ENCODE measurements around the gene NFIB.
A peak's percentile ranks its signal among the peaks of the same experiment; 100 is the strongest.

NFIB gene

GRCh38 chr9:14277761-14278160 is 36.2 kb downstream of the NFIB start:
- no peak for DNase-seq (ENCODE audit: insufficient read length, low spot score)
- FAIRE-seq, result no peak
- TF ChIP-seq CTCF (IDR thresholded peaks at IDR 0.05; ENCODE audit: insufficient read depth, missing control alignments), result no peak

- TF ChIP-seq CTCF (IDR thresholded peaks at IDR 0.05; ENCODE audit: insufficient read depth, missing control alignments), result no peak
- FAIRE-seq (no peak), DNase-seq (ENCODE audit: insufficient read length, low spot score) (no peak)
Measured at GRCh38 chr9:14277244-14277643, 36.7 kb downstream of the NFIB start.

- no peak for DNase-seq (ENCODE audit: insufficient read length, low spot score)
Measured at GRCh38 chr9:14275331-14275730, 38.6 kb downstream of the NFIB start.

GRCh38 chr9:14273696-14274121 is 40.2 kb downstream of the NFIB start:
- no peak for TF ChIP-seq CTCF (IDR thresholded peaks at IDR 0.05; ENCODE audit: insufficient read depth, missing control alignments)
- no peak for FAIRE-seq
- DNase-seq (ENCODE audit: insufficient read length, low spot score), result no peak

More at GRCh38 chr9:14275331-14275730, 38.6 kb downstream of the NFIB start:
- peak; percentile 6 for FAIRE-seq
- no peak for TF ChIP-seq CTCF (IDR thresholded peaks at IDR 0.05; ENCODE audit: insufficient read depth, missing control alignments)

GRCh38 chr9:14272927-14273528 is 40.9 kb downstream of the NFIB start:
- TF ChIP-seq CTCF (IDR thresholded peaks at IDR 0.05; ENCODE audit: insufficient read depth, missing control alignments), result no peak
- DNase-seq (ENCODE audit: insufficient read length, low spot score) (no peak), FAIRE-seq (no peak)

GRCh38 chr9:14271093-14271673 is 42.8 kb downstream of the NFIB start:
- TF ChIP-seq CTCF (IDR thresholded peaks at IDR 0.05; ENCODE audit: insufficient read depth, missing control alignments), result no peak
- DNase-seq (ENCODE audit: insufficient read length, low spot score) (no peak), FAIRE-seq (peak; percentile 16)

- DNase-seq (ENCODE audit: insufficient read length, low spot score) (no peak), FAIRE-seq (no peak)
- no peak for TF ChIP-seq CTCF (IDR thresholded peaks at IDR 0.05; ENCODE audit: insufficient read depth, missing control alignments)
Measured at GRCh38 chr9:14270358-14271092, 43.4 kb downstream of the NFIB start.

Data from D721Med (cell line).